ENCODE results near the gene BOLA2.
"Not testable (repeated sequence)": the region's sequence is repeated elsewhere in the genome, so short reads cannot be mapped to it uniquely, and the experiment has no call there.

Gene BOLA2

GRCh38 chr16:29454269-29454668 lies at the start of gene BOLA2, which contains the start of gene SLX1B:
Gene BOLA2, minus strand, starts transcription at chr16:29454351. Its CDS starts 98 bp downstream, at chr16:29454253.
Gene SLX1B, plus strand, starts transcription at chr16:29454533.
- not testable (repeated sequence) for DNase-seq

GRCh38 chr16:29482276-29482675 lies 28.1 kb upstream of the BOLA2 start:
- DNase-seq: not testable (repeated sequence)

DNA sequence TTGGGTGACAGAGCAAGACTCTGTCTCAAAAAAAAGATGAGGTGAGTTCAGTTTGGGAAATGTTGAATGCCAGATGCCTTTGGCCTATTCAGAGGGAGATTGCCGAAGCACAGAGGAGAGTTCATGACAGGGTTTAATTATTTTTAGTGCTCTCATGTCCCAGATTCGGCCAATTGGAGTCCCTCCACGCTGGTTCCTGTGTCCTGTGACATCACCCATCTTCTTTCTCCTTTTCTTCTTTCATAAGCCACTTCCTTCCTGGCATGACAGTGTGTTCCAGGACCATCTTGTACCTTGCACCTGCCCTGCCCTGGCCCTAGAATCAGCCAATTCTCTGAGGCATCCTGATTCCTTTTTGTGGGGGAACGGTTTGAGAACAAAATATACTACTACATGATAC lies 17.9 kb upstream of the BOLA2 start:
- not testable (repeated sequence) for DNase-seq

DNA sequence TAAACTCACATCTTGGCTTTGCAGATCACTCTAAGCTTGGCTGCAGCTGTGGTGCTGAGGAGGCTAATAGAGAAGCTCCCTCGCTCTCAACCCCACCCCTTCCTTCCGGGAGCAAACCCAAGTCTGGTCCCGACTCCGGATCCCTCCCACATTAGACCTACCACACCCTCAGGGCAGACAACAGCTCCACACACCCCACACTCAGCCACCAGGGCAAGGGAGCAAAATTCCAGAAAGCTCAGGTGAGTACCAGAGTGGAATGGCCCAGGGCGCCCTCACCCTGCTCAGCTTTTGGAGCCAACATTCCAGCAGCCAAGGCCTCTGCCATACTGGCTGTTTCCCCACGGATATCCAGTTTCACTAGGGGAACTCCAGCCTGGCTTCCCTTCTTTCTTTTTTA lies 15.5 kb upstream of the BOLA2 start:
- not testable (repeated sequence) for DNase-seq

GRCh38 chr16:29467654-29468366 lies 13.7 kb upstream of the BOLA2 start:
- DNase-seq: not testable (repeated sequence)

GRCh38 chr16:29466904-29467303 lies 12.8 kb upstream of the BOLA2 start:
- DNase-seq: not testable (repeated sequence)

GRCh38 chr16:29465985-29466824 lies 12.1 kb upstream of the BOLA2 start:
- not testable (repeated sequence) for DNase-seq

DNA sequence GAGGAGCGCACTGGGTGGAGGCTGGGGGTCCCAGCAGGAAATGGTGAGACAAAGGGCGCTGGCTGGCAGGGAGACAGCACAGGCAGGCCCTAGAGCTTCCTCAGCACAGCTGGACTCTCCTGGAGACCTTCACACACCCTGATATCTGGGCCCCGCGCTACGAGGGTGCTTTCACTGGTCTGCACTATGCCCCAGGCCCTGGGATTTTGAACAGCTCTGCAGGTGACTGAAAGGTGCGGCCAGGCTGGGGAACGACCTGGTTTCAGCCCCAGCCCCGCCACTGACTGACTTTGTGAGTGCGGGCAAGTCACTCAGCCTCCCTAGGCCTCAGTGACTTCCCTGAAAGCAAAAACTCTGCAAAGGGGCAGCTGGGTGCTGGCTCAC lies 6.5 kb upstream of the BOLA2 start:
- DNase-seq: not testable (repeated sequence)

GRCh38 chr16:29459706-29460646 lies 5.8 kb upstream of the BOLA2 start, which contains the start of gene SULT1A4:
Gene SULT1A4, plus strand, starts transcription at chr16:29459913. Its CDS starts 1,473 bp downstream, at chr16:29461386.
- not testable (repeated sequence) for DNase-seq

- DNase-seq: not testable (repeated sequence)
These were observed 3.5 kb upstream of the BOLA2 start for GRCh38 chr16:29457660-29458059.

- not testable (repeated sequence) for DNase-seq
These were observed 677 bp upstream of the BOLA2 start for GRCh38 chr16:29454828-29455227.

DNA sequence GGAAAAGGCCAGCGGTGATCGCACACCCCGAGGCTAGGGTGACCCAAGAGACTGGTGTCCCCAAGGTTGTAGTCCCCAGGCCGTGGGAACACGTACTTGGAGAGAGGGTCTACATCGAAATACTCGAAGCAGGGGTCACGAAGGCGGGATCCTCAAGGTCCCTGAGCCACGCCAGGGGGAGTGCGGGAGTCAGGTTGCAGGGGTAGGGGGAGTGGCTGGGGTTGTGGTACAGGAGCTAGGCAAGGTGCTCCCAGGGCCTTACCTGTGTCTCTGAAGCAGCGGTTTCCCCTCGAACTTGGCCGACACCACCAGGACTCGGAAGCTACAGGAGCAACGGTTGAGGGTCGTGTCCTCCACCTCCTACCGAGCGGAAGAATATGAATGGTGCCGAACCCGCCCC lies 397 bp downstream of the BOLA2 start:
- not testable (repeated sequence) for DNase-seq

- not testable (repeated sequence) for DNase-seq
These were observed 28.8 kb downstream of the BOLA2 start for GRCh38 chr16:29425390-29425789.

- not testable (repeated sequence) for DNase-seq
These were observed 30.6 kb downstream of the BOLA2 start for GRCh38 chr16:29423587-29423986.

DNA sequence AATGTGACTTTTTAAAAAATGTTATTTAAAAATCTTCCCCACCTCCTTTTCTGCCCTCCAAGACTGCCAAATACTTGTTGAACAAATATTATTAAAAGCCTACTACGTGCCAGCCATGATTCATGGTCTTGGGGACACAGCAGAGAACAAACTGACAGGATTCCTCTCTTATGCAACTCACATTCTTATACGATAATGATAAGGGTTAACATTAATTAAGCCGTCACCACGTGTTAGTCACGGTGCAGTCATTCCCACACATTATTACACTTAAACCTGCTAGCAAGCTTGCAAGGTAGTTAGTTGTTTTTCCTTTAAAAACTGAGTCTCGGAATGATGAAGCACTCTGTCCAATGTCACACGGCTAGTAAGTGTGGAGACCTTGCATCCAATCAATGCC lies 48.9 kb downstream of the BOLA2 start:
- DNase-seq: not testable (repeated sequence)

All from 8988T (cell line).